Duodenal mucosa (tissue), 2 donors: ENCODE results near the gene MOK.
A peak's percentile ranks its signal among the peaks of the same experiment; 100 is the strongest.

Experiments used
- H3K27ac ChIP-seq: one replicate; pipeline ENCODE4 v1.7.0; 2013; ENCODE audit warnings: low read depth, low read length
- H3K27me3 ChIP-seq, 2 donors: one replicate each; pipeline ENCODE4 v1.7.0; 2013; ENCODE audit warnings: low read length in 2 of 2, control low read depth in 1 of 2; ENCODE audit not compliant: insufficient read depth in 2 of 2, control insufficient read depth in 1 of 2
- H3K36me3 ChIP-seq, 2 donors: one replicate each; pipeline ENCODE4 v1.7.0; 2013; ENCODE audit warnings: low read length in 2 of 2, control low read depth in 1 of 2; ENCODE audit not compliant: insufficient read depth in 2 of 2, control insufficient read depth in 1 of 2
- H3K4me1 ChIP-seq, 2 donors: one replicate each; pipeline ENCODE4 v1.7.0; 2013; ENCODE audit warnings: low read length in 2 of 2, control low read depth in 1 of 2; ENCODE audit not compliant: insufficient read depth in 2 of 2, control insufficient read depth in 1 of 2
- H3K4me3 ChIP-seq, 2 donors: one replicate each; pipeline ENCODE4 v1.7.0; 2013; ENCODE audit warnings: low read length in 2 of 2, low read depth in 1 of 2
- H3K9ac ChIP-seq, 2 donors: one replicate each; pipeline ENCODE4 v1.7.0; 2013; ENCODE audit warnings: low read length in 2 of 2, low read depth in 1 of 2
- H3K9me3 ChIP-seq, 2 donors: one replicate each; pipeline ENCODE4 v1.7.0; 2013; ENCODE audit warnings: low read length in 2 of 2, control low read depth in 1 of 2; ENCODE audit not compliant: control insufficient read depth in 1 of 2

The MOK gene

GRCh38 chr14:102234331-102235264 lies 70.4 kb downstream of the MOK start:
- H3K9ac ChIP-seq = no peak overlapping the region

GRCh38 chr14:102233081-102233480 lies 71.9 kb downstream of the MOK start:
- Histone ChIP-seq H3K36me3 (peaks cover 0 to 3% of the 10 kb centered on the region in 2 donors), H3K27ac (no peak overlapping the region), H3K27me3 (no peaks in the 10 kb centered on the region), H3K9me3 (no peaks in the 10 kb centered on the region), H3K4me1 (peaks cover 0 to 4% of the 10 kb centered on the region in 2 donors), H3K4me3 (no peak overlapping the region), H3K9ac (no peak overlapping the region)

More at GRCh38 chr14:102234331-102235264, 70.4 kb downstream of the MOK start:
- Histone ChIP-seq H3K4me3 (peak overlapping the region in 1 of 2 donors; percentile 52), H3K27me3 (no peaks in the 10 kb centered on the region), H3K4me1 (peaks cover 0 to 4% of the 10 kb centered on the region in 2 donors), H3K9me3 (no peaks in the 10 kb centered on the region), H3K36me3 (peaks cover 0 to 3% of the 10 kb centered on the region in 2 donors), H3K27ac (no peak overlapping the region)

- no peak overlapping the region for H3K9ac ChIP-seq
- peaks cover 0 to 4% of the 10 kb centered on the region in 2 donors for H3K4me1 ChIP-seq
- H3K27me3 ChIP-seq = no peaks in the 10 kb centered on the region
- H3K9me3 ChIP-seq = no peaks in the 10 kb centered on the region
- peaks cover 0 to 3% of the 10 kb centered on the region in 2 donors for H3K36me3 ChIP-seq
- H3K4me3 ChIP-seq = no peak overlapping the region
- no peak overlapping the region for H3K27ac ChIP-seq
Observed at GRCh38 chr14:102232348-102232625, 72.7 kb downstream of the MOK start.

GRCh38 chr14:102231476-102232347 lies 73.3 kb downstream of the MOK start:
- Histone ChIP-seq H3K27me3 (no peaks in the 10 kb centered on the region), H3K36me3 (peaks cover 0 to 3% of the 10 kb centered on the region in 2 donors), H3K9ac (no peak overlapping the region), H3K9me3 (no peaks in the 10 kb centered on the region), H3K27ac (no peak overlapping the region), H3K4me3 (no peak overlapping the region), H3K4me1 (peaks cover 3 to 4% of the 10 kb centered on the region in 2 donors)

- Histone ChIP-seq H3K36me3 (peaks cover 0 to 3% of the 10 kb centered on the region in 2 donors), H3K9me3 (no peaks in the 10 kb centered on the region), H3K4me3 (no peak overlapping the region), H3K27me3 (no peaks in the 10 kb centered on the region), H3K4me1 (peaks cover 4 to 5% of the 10 kb centered on the region in 2 donors), H3K9ac (no peak overlapping the region), H3K27ac (no peak overlapping the region)
Observed at GRCh38 chr14:102230481-102231210, 74.3 kb downstream of the MOK start.

GRCh38 chr14:102229739-102230092 lies 75.2 kb downstream of the MOK start:
- Histone ChIP-seq H3K9me3 (no peaks in the 10 kb centered on the region), H3K27ac (no peak overlapping the region), H3K36me3 (peaks cover 0 to 3% of the 10 kb centered on the region in 2 donors), H3K9ac (no peak overlapping the region), H3K4me1 (peaks cover under 1 to 5% of the 10 kb centered on the region in 2 donors), H3K27me3 (no peaks in the 10 kb centered on the region), H3K4me3 (no peak overlapping the region)

- peaks cover 0 to 3% of the 10 kb centered on the region in 2 donors for H3K36me3 ChIP-seq
- no peaks in the 10 kb centered on the region for H3K27me3 ChIP-seq
- peaks cover 0 to 5% of the 10 kb centered on the region in 2 donors for H3K4me1 ChIP-seq
- no peak overlapping the region for H3K27ac ChIP-seq
- no peaks in the 10 kb centered on the region for H3K9me3 ChIP-seq
- H3K9ac ChIP-seq = no peak overlapping the region
- H3K4me3 ChIP-seq = no peak overlapping the region
Observed at GRCh38 chr14:102229071-102229738, 75.8 kb downstream of the MOK start.

- H3K9me3 ChIP-seq = no peaks in the 10 kb centered on the region
- no peak overlapping the region for H3K4me3 ChIP-seq
- H3K27me3 ChIP-seq = no peaks in the 10 kb centered on the region
- peaks cover 0 to 5% of the 10 kb centered on the region in 2 donors for H3K4me1 ChIP-seq
- H3K27ac ChIP-seq = no peak overlapping the region
- peaks cover 3 to 13% of the 10 kb centered on the region in 2 donors for H3K36me3 ChIP-seq
- no peak overlapping the region for H3K9ac ChIP-seq
Observed at GRCh38 chr14:102227184-102227964, 77.6 kb downstream of the MOK start.
